Endometrium (tissue), 2 donors: Measurements from ENCODE around the gene ECEL1.
"Not testable (repeated sequence)": the region's sequence is repeated elsewhere in the genome, so short reads cannot be mapped to it uniquely, and the experiment has no call there.

Source experiments
- FAIRE-seq: peaks from 2 replicates; lab custom pipeline; 2012; peaks lifted over from hg19 to GRCh38; lab: Jason Lieb, UNC
- donor health status: control.
- donor health status: control.

Gene ECEL1, protein sequence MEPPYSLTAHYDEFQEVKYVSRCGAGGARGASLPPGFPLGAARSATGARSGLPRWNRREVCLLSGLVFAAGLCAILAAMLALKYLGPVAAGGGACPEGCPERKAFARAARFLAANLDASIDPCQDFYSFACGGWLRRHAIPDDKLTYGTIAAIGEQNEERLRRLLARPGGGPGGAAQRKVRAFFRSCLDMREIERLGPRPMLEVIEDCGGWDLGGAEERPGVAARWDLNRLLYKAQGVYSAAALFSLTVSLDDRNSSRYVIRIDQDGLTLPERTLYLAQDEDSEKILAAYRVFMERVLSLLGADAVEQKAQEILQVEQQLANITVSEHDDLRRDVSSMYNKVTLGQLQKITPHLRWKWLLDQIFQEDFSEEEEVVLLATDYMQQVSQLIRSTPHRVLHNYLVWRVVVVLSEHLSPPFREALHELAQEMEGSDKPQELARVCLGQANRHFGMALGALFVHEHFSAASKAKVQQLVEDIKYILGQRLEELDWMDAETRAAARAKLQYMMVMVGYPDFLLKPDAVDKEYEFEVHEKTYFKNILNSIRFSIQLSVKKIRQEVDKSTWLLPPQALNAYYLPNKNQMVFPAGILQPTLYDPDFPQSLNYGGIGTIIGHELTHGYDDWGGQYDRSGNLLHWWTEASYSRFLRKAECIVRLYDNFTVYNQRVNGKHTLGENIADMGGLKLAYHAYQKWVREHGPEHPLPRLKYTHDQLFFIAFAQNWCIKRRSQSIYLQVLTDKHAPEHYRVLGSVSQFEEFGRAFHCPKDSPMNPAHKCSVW

DNA sequence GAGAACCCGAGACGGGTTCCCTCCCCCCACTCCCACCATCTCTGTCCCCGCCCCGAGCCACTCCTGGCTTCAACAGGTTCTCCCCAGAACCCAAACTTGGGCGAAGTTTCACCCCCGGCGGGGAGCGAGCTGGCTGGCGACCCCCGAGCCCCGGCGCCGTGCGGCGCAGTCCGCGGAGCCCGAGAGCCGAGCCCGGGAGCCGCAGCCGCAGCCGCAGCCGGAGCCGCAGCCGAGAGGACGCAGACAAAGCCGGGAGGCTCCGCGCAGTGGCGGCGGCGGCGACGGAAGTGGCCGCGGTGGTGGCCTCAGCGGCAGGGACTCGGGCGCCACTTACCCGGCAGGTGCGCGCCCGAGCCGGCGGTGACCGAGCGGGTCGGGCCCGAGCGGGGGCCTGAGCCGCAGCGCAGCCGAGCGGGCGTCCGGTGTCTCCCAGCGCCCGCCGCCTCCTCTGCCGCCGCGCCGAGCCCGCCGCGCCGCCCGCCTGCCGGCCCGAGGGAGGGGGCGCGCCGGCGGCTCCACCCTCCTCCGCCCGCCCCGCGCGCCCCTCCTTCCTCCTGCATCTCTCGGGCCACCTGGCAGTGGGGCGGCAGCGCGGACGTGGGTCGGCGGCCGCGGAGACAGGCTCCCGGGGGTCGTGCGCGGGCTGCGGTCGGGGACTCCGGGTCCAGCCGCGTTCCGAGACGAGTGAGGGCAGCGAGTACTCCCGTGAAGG is at the start of gene ECEL1:
TSS of gene ECEL1 (minus strand) at position 450 of the 712 bp plus-strand sequence. CDS start 1,181 bp downstream, outside the sequence.
- no peak for FAIRE-seq

GRCh38 chr2:232537079-232537478 is 49.4 kb upstream of the ECEL1 start:
- FAIRE-seq = no peak

DNA sequence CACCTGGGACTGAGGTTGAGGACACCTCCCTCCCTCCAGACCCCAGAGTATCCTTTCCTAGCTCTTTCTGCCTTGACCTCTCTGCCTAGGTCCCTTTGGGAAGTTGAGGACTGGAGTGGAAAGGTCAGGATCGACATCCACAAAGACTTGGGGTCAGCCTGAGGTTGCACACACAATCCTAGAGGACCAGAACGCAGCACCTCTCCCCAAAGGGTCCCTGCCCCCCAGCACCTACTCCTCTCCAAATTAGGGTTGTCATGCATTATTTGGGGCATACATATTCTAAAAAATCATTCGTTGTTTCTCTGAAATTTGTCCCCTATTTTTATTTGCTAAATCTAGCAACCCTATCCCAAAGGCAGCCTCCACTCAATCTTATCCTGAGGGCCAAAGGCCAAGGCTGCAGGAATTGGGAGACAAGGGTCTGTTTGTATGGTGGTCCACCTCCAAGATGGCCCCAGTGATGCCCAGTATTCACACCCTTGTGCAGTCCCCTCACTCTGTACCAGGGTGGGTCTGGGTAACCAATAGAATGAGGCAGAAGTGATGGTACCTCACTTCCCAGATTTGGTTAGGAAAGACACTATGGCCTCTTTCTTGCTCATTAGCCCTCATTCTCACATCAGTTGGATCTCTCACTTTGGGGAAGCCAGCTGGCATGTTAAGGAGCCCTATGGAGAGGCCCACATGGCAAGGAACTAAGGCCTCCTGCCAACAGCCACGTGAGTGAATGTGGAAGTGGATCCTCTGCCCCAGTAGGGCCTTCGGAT is 48.3 kb upstream of the ECEL1 start:
- FAIRE-seq = no peak

DNA sequence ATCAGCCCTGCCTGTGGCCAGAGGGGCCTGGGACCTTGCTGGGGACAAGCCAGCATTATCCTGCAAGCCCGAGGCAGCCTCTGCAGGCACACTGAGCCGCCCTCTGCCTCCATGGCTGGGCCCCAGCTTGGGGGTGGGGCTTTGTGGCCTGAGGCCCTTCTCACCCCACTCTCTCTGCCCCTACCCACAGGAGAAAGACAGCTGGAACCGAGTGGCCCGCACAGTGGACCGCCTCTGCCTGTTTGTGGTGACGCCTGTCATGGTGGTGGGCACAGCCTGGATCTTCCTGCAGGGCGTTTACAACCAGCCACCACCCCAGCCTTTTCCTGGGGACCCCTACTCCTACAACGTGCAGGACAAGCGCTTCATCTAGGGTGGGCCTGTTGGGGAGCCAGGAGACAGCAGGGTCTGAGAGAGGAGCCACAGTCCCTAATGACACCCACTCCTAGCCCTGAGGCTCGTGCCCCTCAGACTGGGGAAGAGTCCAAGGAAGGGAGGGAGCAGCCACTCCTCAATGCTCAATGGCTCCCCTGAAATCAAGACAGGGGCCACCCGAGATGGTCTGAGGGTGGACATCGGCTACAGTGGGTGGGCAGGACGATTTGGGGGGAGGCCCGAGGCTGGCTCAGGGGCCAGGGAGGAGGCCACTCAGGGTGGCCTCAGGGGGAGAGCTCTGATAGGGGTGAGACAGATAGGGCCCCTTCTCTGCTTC is 47.5 kb upstream of the ECEL1 start:
- no peak for FAIRE-seq

DNA sequence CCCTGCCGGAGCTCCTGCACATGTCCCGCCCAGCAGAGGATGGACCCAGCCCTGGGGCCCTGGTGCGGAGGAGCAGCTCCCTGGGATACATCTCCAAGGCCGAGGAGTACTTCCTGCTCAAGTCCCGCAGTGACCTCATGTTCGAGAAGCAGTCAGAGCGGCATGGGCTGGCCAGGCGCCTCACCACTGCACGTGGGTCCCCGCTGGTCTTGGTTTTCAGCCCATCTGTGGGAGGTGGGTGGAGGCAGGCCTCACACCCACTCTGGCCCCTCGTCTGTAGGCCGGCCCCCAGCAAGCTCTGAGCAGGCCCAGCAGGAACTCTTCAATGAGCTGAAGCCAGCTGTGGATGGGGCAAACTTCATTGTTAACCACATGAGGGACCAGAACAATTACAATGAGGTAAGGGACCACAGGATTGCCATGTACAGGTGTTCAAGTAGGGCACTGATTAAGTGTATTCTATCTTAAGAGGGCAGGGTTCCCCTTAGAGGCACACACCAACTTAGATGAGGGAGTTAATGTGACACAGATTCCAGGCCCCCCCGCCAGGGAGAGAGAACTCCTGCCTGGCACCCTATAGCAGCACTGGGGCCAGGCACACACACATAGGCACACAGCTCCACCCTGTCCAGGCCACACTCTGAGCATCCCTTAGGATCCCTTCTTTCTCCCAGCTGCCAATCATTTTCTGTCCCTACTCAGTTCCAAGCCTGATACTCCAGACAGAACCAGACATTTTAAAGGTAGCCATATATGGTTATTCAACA is 46.5 kb upstream of the ECEL1 start:
- FAIRE-seq = no peak

DNA sequence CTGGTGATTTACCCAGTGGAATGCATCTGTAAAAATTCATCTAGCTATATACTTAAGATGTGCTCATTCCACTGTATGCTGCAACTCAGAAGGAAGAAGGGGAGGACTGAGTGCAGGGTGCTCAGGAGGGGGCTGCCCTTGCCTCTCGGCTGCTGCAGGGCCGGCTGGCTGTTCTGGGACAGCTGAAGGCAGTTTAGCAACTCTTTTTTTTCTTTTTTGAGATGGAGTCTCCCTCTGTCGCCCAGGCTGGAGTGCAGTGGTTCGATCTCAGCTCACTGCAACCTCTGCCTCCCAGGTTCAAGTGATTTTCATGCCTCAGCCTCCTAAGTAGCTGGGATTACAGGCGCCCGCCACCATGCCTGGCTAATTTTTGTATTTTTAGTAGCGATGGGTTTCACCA is 45.2 kb upstream of the ECEL1 start:
- FAIRE-seq = not testable (repeated sequence)

DNA sequence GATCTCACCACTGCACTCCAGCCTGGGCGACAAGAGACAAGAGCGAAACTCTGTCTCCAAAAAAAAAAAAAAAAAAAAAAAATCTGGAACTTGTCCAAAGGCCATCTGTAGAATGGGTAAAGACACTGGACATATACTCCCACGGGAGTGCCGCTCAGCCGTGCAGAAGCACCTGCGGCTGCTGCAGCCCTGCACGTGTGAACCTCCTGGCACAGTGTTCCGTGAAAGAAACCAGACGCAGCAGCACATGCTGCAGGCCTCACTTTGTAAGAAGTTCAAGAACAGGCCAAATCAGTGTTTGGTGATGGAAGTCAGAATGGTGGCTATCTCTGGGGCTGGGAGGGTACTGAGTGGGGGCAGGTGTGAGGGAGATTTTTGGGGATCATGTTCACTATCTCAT is 44.8 kb upstream of the ECEL1 start:
- no peak for FAIRE-seq

- FAIRE-seq = no peak
Observed at GRCh38 chr2:232530626-232531260, 43.1 kb upstream of the ECEL1 start.

DNA sequence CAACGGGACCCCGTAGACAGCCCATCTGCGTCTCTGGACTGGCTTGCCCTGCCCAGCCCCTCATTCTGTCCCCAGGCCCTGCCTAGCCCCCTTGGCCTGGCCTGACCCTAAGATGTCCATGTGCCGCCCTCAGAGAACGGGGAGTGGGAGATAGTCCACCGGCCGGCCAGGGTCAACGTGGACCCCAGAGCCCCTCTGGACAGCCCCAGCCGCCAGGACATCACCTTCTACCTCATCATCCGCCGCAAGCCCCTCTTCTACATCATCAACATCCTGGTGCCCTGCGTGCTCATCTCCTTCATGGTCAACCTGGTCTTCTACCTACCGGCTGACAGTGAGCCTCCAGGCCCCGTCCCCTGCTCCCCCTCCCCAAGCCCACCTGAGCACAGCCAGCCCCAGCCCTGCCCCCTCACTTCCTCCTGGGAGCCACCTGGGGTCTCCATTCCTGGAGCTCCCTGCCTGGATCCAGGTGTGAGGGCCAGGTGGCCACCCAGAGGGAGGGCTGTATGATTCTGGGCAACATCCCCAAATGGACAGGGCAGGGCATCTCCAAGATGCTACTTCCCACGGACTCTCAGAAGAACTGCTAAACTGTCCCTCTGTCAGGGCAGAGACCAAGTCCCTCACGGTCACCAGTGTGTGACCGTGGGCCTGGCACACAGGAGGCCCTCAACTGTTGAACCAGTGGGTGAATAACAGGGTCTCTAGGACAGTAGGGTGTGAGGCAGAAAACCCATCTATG is 42.3 kb upstream of the ECEL1 start:
- no peak for FAIRE-seq

GRCh38 chr2:232528746-232529460 is 41.3 kb upstream of the ECEL1 start:
- no peak for FAIRE-seq

GRCh38 chr2:232527905-232528470 is 40.4 kb upstream of the ECEL1 start:
- FAIRE-seq = no peak

DNA sequence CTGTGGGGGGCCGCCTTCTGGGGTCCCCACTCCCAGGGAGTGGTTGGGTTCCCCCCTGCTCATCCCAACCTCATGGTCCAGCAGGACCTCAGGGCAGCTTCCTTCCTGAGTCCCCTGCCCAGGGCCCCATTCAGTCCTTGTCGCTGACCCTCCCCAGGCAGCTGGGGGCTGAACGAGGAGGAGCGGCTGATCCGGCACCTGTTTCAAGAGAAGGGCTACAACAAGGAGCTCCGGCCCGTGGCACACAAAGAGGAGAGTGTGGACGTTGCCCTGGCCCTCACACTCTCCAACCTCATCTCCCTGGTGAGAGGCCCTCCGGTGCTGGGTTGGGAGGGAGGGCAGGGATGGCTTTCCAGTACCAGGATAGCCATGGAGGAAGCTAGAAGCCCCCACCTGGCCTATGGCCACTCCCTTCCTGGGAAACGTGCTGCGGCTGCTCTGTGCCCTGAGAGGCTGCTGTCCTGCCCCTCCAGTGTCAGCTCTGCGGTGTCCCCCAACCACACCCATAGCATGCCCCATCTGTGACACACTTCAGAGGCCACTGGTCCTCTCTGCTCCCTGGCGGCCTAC is 38.8 kb upstream of the ECEL1 start:
- FAIRE-seq = no peak

- no peak for FAIRE-seq
Observed at GRCh38 chr2:232525791-232526371, 38.2 kb upstream of the ECEL1 start, which contains the start of gene CHRND. Gene CHRND (plus strand): TSS chr2:232526160. CDS start chr2:232526216, 56 bp downstream.

- no peak for FAIRE-seq
Observed at GRCh38 chr2:232525199-232525598, 37.6 kb upstream of the ECEL1 start.

DNA sequence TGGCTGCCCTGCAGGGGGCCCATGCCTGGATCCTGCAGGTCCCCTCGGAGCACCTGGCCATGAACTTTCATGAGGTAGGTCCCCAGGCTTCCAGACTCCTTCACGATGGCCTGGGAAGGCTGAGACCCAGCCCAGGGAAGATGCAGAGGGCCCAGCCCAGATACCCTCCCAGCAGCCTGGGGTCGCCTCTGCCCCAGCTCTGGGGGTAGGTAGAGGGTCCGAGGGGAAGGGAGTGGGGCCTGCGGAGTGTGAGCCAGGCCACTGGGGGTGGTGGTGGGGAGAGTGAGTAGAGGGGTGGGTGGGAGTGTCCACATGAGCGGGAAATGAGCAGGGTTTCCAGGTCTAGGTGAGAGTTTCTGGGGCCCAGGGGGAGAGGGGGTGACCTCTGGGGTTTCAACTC is 37.1 kb upstream of the ECEL1 start:
- no peak for FAIRE-seq

DNA sequence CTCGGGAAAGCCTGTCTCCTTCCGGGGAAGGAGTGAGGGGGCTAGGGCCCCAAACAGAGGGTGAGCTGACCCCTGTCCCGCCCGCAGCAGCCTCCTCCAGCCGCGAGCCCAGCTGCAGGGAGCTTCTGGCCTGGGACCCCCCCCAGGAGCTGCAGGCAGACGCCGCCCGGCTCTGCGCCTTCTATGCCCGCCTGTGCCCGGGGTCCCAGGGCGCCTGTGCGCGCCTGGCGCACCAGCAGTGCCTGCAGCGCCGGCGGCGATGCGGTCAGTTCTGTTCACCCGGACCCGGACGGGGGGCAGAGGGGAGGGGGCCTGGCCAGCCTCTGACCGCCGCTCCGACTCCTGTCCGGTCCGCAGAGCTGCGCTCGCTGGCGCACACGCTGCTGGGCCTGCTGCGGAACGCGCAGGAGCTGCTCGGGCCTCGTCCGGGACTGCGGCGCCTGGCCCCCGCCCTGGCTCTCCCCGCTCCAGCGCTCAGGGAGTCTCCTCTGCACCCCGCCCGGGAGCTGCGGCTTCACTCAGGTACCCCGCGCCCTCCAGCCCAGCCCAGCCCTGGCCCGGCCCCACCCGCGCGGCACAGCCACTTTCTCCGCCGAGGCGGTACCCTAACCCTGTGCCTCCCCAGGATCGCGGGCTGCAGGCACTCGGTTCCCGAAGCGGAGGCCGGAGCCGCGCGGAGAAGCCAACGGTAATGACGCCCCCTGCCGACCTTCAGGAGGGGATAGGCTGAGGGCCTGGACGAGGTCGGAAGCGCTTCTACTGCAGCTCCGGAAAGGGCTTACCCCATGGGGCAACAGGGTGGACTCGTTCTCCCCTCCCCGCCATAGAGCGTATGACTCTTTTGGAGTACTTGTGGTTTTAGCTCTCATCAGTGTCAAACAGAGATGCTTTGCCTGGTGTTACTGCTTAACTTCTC is 36.3 kb upstream of the ECEL1 start:
- FAIRE-seq = no peak

DNA sequence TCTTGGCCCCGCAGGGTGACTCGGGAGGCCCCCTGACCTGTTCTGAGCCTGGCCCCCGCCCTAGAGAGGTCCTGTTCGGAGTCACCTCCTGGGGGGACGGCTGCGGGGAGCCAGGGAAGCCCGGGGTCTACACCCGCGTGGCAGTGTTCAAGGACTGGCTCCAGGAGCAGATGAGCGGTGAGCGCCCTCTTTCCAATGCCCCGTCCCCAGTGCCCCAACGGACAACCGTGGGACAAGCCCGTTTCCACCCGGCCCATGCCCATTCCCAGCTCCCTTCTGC is 35.7 kb upstream of the ECEL1 start:
- no peak for FAIRE-seq
